K562 (cell line): ENCODE measurements around the gene RALB. TPM values are rescaled to one million over a fixed set of nuclear protein-coding genes. Genes with fewer than 3 reads are reported as not detected.
A peak's percentile ranks its signal among the peaks of the same experiment; 100 is the strongest.

Source experiments
- ATAC-seq: fragments of 200-7000 bp; cut with Tn5 transposase; 3 replicates; pipeline ENCODE4 v1.9.1; 2020; ENCODE audit warnings: moderate library complexity
- BruUV-seq: library from RNA; stranded (reverse); fragments of 400-500 nt; replicated peaks from 2 replicates; lab custom pipeline; 2021; lab: Mats Ljungman, UMichigan
- CTCF ChIA-PET: fragments of 300-600 bp; formaldehyde crosslinking; extraction: SDS; loops from one replicate; lab custom pipeline; 2021; ENCODE audit warnings: low intra/inter-chr PET ratio; lab: Yijun Ruan, JAX
- POLR2A ChIA-PET: fragments of 300-600, 350-650 bp; sonication (Branson Sonifier 250); formaldehyde crosslinking; extraction: SDS; loops from one replicate; lab custom pipeline; 2021; ENCODE audit warnings: antibody characterized with exemption, inconsistent platforms; lab: Yijun Ruan, JAX
- DNase-seq, 4 experiments: peaks; one replicate each; pipeline versions ENCODE4 v3.0.0 to v3.0.0-alpha.2; 2011 to 2018; ENCODE audit warnings: low spot score in 3 of 4, mixed read lengths in 3 of 4; ENCODE audit errors: extremely low read depth in 1 of 4
- FAIRE-seq: peaks from 2 replicates; lab custom pipeline; 2011; peaks lifted over from hg19 to GRCh38; lab: Jason Lieb, UNC
- H2AFZ ChIP-seq: 2 replicates; pipeline ENCODE4 v1.6.0; 2011; ENCODE audit warnings: low read depth, low read length, control low read depth, inconsistent platforms
- H3K27ac ChIP-seq: fragments of 200-600 bp; 3 replicates; pipeline ENCODE4 v1.8.0; 2011; ENCODE audit warnings: low read depth, mild to moderate bottlenecking, control low read depth, inconsistent platforms, low read length, moderate library complexity, mixed read lengths; ENCODE audit errors: extremely low read depth
- H3K27me3 ChIP-seq, 2 experiments: fragments of 300-600 bp in 1 of 2; 2 replicates in 1 of 2; 3 replicates in 1 of 2; pipeline versions ENCODE4 v1.6.0 to v1.8.0; 2011; ENCODE audit warnings: inconsistent platforms in 2 of 2, low read length in 2 of 2, mild to moderate bottlenecking in 1 of 2, mixed read lengths in 1 of 2, moderate library complexity in 1 of 2; ENCODE audit not compliant: control insufficient read depth in 2 of 2, insufficient read depth in 2 of 2
- H3K36me3 ChIP-seq: fragments of 300-600 bp; 3 replicates; pipeline ENCODE4 v1.8.0; 2011; ENCODE audit warnings: mild to moderate bottlenecking, low read length, inconsistent platforms; ENCODE audit not compliant: control insufficient read depth, insufficient read depth
- H3K4me1 ChIP-seq, 2 experiments: fragments of 200-600 bp in 1 of 2; replicated peaks in 1 of 2; 2 replicates in 1 of 2; 3 replicates in 1 of 2; pipeline versions ENCODE4 v1.5.1 to v1.8.0; 2011; ENCODE audit warnings: inconsistent platforms in 2 of 2, low read length in 2 of 2, mild to moderate bottlenecking in 1 of 2, mixed read lengths in 1 of 2, moderate library complexity in 1 of 2; ENCODE audit not compliant: control insufficient read depth in 2 of 2, insufficient read depth in 2 of 2
- H3K4me2 ChIP-seq: 2 replicates; pipeline ENCODE4 v1.6.1; 2011; ENCODE audit warnings: low read length, control low read depth, inconsistent platforms, mixed read lengths; ENCODE audit not compliant: insufficient read depth
- H3K4me3 ChIP-seq: fragments of 200-600 bp; sonication (generic), shearing (Covaris generic); 2 replicates; pipeline ENCODE4 v1.5.1; 2016; ENCODE audit warnings: control low read depth, inconsistent platforms
- H3K79me2 ChIP-seq: fragments of 200-600 bp; 3 replicates; pipeline ENCODE4 v1.8.0; 2011; ENCODE audit warnings: low read length, inconsistent platforms; ENCODE audit not compliant: control insufficient read depth, insufficient read depth
- H3K9ac ChIP-seq, 2 experiments: 2 replicates each; pipeline versions ENCODE4 v1.6.0 to v1.6.1; 2011; ENCODE audit warnings: low read depth in 2 of 2, low read length in 2 of 2, control low read depth in 1 of 2, inconsistent platforms in 1 of 2, mild to moderate bottlenecking in 1 of 2, mixed read lengths in 1 of 2; ENCODE audit not compliant: insufficient read depth in 1 of 2
- H3K9me1 ChIP-seq: one replicate; pipeline ENCODE4 v1.6.0; 2011; ENCODE audit warnings: inconsistent platforms, mild to moderate bottlenecking, low read length, moderate library complexity; ENCODE audit not compliant: control insufficient read depth, insufficient read depth
- H3K9me3 ChIP-seq: replicated peaks from 2 replicates; pipeline ENCODE4 v1.5.1; 2011; ENCODE audit warnings: low read depth, low read length, inconsistent platforms; ENCODE audit not compliant: control insufficient read depth, insufficient read depth
- H4K20me1 ChIP-seq: replicated peaks from 2 replicates; pipeline ENCODE4 v1.6.1; 2011; ENCODE audit warnings: low read length, inconsistent platforms, mixed read lengths; ENCODE audit not compliant: control insufficient read depth, insufficient read depth
- CEBPB ChIP-seq: fragments of 450-650 bp; IDR thresholded peaks from 2 replicates; pipeline ENCODE4 v1.6.1; 2016; ENCODE audit warnings: missing genetic modification characterization, missing compliant biosample characterization
- MYC ChIP-seq, 2 experiments: fragments of 250-450 bp in 1 of 2; sonication (Bioruptor Pico) in 1 of 2; IDR thresholded peaks; 2 replicates each; pipeline versions ENCODE4 v1.5.1 to v1.6.1; 2012 to 2021; ENCODE audit warnings: low read depth in 2 of 2, borderline replicate concordance in 1 of 2, improper control_type of control experiment in 1 of 2, low read length in 1 of 2, mild to moderate bottlenecking in 1 of 2, moderate library complexity in 1 of 2
- TEAD4 ChIP-seq, 2 experiments: sonication (generic) in 1 of 2; formaldehyde crosslinking in 1 of 2; IDR thresholded peaks; 2 replicates each; pipeline versions ENCODE4 v1.6.1 to v1.8.0; 2012 to 2022; ENCODE audit warnings: borderline replicate concordance in 1 of 2, inconsistent platforms in 1 of 2, low read length in 1 of 2, mild to moderate bottlenecking in 1 of 2, missing genetic modification reagents in 1 of 2
- ZBTB9 ChIP-seq: fragments of 450-650 bp; formaldehyde crosslinking; IDR thresholded peaks from 2 replicates; pipeline ENCODE4 v1.4.0; 2020; ENCODE audit warnings: mild to moderate bottlenecking, moderate library complexity
- ZFP36 ChIP-seq: fragments of 150-350 bp; IDR thresholded peaks from 2 replicates; pipeline ENCODE4 v1.6.1; 2018; ENCODE audit warnings: low read length, low read depth; ENCODE audit not compliant: partially characterized antibody
- ZNF217 ChIP-seq: sonication (generic); formaldehyde crosslinking; IDR thresholded peaks from 2 replicates; pipeline ENCODE4 v1.8.0; 2022; ENCODE audit warnings: mild to moderate bottlenecking, missing genetic modification reagents
- ZNF583 ChIP-seq: fragments of 250-450 bp; sonication (Bioruptor Pico); IDR thresholded peaks from 2 replicates; pipeline ENCODE4 v1.4.0; 2020
- ZNF766 ChIP-seq: fragments of 200-800 bp; sonication (Bioruptor generic); conservative IDR thresholded peaks from 2 replicates; pipeline ENCODE4 v1.6.1; 2016; ENCODE audit warnings: missing genetic modification characterization, missing compliant biosample characterization
- WGBS: fragments of 100-300 bp; shearing (Covaris generic); methylation state at CpG from one replicate; pipeline ENCODE4 v1.1.6; 2016; ENCODE audit warnings: low coverage, mixed read lengths; ENCODE audit not compliant: insufficient coverage; ENCODE audit errors: missing lambda C conversion rate; 5-methylcytosine and 5-hydroxymethylcytosine counted together
- in situ Hi-C: fragments of 300-500 bp; cut with MboI; formaldehyde crosslinking; loops from 4 replicates; pipeline ENCODE4 v1.15.0; 2018; ENCODE audit warnings: inconsistent platforms, mixed read lengths
- intact Hi-C: fragments of 100-400 bp; cut with micrococcal nuclease; formaldehyde crosslinking; loops from 2 replicates; pipeline ENCODE4 v1.14.2; 2022
- polyA plus RNA-seq, 8 experiments: library from polyadenylated mRNA; depleted of rRNA in 4 of 8; stranded (reverse) in 5 of 8; unstranded in 3 of 8; fragments of >200 nt; fragmentation: Nextera tagmentation in 2 of 8; fragmentation: Illumina TruSeq in 1 of 8; extraction: Ambion mirVana in 2 of 8; extraction: Trizol in 1 of 8; gene quantifications; 2 replicates each; pipeline versions ENCODE4 v1.2.1 to v1.2.3, GENCODE V29; 2011 to 2014; ENCODE audit warnings: inconsistent platforms in 1 of 8, missing spikeins in 1 of 8
- total RNA-seq, 7 experiments: library from RNA; depleted of rRNA in 6 of 7; stranded (reverse); fragments of >200 nt in 6 of 7; fragmentation: Illumina TruSeq in 2 of 7; extraction: Trizol in 2 of 7; gene quantifications; 2 replicates each; pipeline versions ENCODE4 v1.2.1 to v1.2.3, GENCODE V29; 2011 to 2021; ENCODE audit warnings: low replicate concordance in 1 of 7
- TF ChIP-seq, protein P1 (sequence below): fragments of 250-450 bp; sonication (Bioruptor Pico); IDR thresholded peaks from 2 replicates; pipeline ENCODE4 v1.4.0; 2020; ENCODE audit warnings: mild to moderate bottlenecking
- TF ChIP-seq, protein P2 (sequence below): fragments of 250-450 bp; sonication (Bioruptor Pico); IDR thresholded peaks from 2 replicates; pipeline ENCODE4 v1.4.0; 2020

RALB gene
- total and polyA plus RNA-seq, 9 of the 15 experiments (the other 6 are each of a cell fraction or from before 2014, with no cell fraction given): 14.8 to 65.6 (median 38.4) TPM

DNA sequence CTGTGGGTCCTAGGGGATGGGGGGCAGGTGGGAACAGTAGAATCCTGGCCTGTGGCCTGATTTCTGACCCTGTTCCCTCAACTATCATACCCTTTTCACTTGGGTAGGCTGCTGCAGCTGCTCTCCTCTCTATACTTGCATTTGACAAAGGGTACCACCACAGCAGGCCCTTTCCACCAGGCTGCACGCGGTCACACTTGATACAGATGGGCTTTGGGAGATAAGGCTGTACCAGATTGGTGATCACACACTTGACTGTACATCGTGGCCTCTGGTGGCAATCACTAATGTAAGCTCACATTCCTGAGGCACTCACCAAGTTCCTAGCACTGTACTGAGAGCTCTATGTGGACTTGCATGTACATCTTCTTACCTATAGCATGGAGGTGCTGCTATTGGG is 1.6 kb upstream of the RALB start:
- H3K9me3 ChIP-seq: peaks cover 1% of the 10 kb centered on the region; the same call in 1 of the 2 replicates
- intact Hi-C loops: no loop called here
- H3K4me2 ChIP-seq: no peak overlapping the region
- peak in 2 of 4 experiments; percentile 33 to 34 for DNase-seq
- ChIA-PET CTCF (no interaction called here), POLR2A (interaction anchor here (0.8 to 3.5 kb wide), 2 partner anchors 11 to 13 kb away, joined by 3 to 15 read pairs; no protein-coding TSS in a partner anchor)
- no peak overlapping the region for H3K4me3 ChIP-seq
- peaks cover 19 to 26% of the 10 kb centered on the region in 2 experiments for H3K4me1 ChIP-seq
- H4K20me1 ChIP-seq: no peaks in the 10 kb centered on the region; the same call in 1 of the 2 replicates
- peaks cover 2% of the 10 kb centered on the region; the same call in 1 of the 3 replicates for H3K36me3 ChIP-seq
- no peak for ATAC-seq
- FAIRE-seq: no peak
- H3K27ac ChIP-seq: no peak overlapping the region; the same call in 2 of the 3 replicates
- H3K9ac ChIP-seq: no peak overlapping the region
- peaks cover 0 to 6% of the 10 kb centered on the region in 2 experiments; a peak in 3 of 5 replicates for H3K27me3 ChIP-seq
- in situ Hi-C loops: no loop called here
- peaks cover 30% of the 10 kb centered on the region for H3K79me2 ChIP-seq
- WGBS: 10% methylated on average over 3 of the region's 3 CpGs
- no TSS peak for BruUV-seq
- H2AFZ ChIP-seq: no peak overlapping the region
- no peaks in the 10 kb centered on the region for H3K9me1 ChIP-seq
- TF ChIP-seq ZNF766 (CRISPR knock-in tag): no peak
- TF ChIP-seq, protein P1, sequence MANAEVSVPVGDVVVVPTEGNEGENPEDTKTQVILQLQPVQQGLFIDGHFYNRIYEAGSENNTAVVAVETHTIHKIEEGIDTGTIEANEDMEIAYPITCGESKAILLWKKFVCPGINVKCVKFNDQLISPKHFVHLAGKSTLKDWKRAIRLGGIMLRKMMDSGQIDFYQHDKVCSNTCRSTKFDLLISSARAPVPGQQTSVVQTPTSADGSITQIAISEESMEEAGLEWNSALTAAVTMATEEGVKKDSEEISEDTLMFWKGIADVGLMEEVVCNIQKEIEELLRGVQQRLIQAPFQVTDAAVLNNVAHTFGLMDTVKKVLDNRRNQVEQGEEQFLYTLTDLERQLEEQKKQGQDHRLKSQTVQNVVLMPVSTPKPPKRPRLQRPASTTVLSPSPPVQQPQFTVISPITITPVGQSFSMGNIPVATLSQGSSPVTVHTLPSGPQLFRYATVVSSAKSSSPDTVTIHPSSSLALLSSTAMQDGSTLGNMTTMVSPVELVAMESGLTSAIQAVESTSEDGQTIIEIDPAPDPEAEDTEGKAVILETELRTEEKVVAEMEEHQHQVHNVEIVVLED: 0 out of 2 replicates have a peak, but pooled peaks have one; percentile 3
- no peak for TF ChIP-seq CEBPB (tag)
- TF ChIP-seq MYC (IDR thresholded peaks at IDR 0.05; ENCODE audit: low read depth, low read length): peak; percentile 23; the same call in 1 of the 2 replicates
- no peak for TF ChIP-seq MYC (CRISPR knock-in tag; IDR thresholded peaks at IDR 0.05; ENCODE audit: borderline replicate concordance, low read depth)
- TF ChIP-seq ZFP36: peak; percentile 16
- TF ChIP-seq, protein P2, sequence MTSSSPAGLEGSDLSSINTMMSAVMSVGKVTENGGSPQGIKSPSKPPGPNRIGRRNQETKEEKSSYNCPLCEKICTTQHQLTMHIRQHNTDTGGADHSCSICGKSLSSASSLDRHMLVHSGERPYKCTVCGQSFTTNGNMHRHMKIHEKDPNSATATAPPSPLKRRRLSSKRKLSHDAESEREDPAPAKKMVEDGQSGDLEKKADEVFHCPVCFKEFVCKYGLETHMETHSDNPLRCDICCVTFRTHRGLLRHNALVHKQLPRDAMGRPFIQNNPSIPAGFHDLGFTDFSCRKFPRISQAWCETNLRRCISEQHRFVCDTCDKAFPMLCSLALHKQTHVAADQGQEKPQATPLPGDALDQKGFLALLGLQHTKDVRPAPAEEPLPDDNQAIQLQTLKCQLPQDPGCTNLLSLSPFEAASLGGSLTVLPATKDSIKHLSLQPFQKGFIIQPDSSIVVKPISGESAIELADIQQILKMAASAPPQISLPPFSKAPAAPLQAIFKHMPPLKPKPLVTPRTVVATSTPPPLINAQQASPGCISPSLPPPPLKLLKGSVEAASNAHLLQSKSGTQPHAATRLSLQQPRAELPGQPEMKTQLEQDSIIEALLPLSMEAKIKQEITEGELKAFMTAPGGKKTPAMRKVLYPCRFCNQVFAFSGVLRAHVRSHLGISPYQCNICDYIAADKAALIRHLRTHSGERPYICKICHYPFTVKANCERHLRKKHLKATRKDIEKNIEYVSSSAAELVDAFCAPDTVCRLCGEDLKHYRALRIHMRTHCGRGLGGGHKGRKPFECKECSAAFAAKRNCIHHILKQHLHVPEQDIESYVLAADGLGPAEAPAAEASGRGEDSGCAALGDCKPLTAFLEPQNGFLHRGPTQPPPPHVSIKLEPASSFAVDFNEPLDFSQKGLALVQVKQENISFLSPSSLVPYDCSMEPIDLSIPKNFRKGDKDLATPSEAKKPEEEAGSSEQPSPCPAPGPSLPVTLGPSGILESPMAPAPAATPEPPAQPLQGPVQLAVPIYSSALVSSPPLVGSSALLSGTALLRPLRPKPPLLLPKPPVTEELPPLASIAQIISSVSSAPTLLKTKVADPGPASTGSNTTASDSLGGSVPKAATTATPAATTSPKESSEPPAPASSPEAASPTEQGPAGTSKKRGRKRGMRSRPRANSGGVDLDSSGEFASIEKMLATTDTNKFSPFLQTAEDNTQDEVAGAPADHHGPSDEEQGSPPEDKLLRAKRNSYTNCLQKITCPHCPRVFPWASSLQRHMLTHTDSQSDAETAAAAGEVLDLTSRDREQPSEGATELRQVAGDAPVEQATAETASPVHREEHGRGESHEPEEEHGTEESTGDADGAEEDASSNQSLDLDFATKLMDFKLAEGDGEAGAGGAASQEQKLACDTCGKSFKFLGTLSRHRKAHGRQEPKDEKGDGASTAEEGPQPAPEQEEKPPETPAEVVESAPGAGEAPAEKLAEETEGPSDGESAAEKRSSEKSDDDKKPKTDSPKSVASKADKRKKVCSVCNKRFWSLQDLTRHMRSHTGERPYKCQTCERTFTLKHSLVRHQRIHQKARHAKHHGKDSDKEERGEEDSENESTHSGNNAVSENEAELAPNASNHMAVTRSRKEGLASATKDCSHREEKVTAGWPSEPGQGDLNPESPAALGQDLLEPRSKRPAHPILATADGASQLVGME: 0 out of 2 replicates have a peak, but pooled peaks have one; percentile 41
- TF ChIP-seq ZNF217 (CRISPR knock-in tag): no peak
- peak; percentile 45; the same call in 1 of the 2 replicates for TF ChIP-seq ZBTB9 (CRISPR knock-in tag)
- 0 out of 2 replicates have a peak, but pooled peaks have one; percentile 74 for TF ChIP-seq ZNF583
- TF ChIP-seq TEAD4 (IDR thresholded peaks at IDR 0.05; ENCODE audit: low read length): peak; percentile 39; the same call in 1 of the 2 replicates
- TF ChIP-seq TEAD4 (CRISPR knock-in tag; IDR thresholded peaks at IDR 0.05; ENCODE audit: borderline replicate concordance): no peak
